ENCODE results near the gene PIPOX.
A peak's percentile ranks its signal among the peaks of the same experiment; 100 is the strongest.

Gene PIPOX

DNA sequence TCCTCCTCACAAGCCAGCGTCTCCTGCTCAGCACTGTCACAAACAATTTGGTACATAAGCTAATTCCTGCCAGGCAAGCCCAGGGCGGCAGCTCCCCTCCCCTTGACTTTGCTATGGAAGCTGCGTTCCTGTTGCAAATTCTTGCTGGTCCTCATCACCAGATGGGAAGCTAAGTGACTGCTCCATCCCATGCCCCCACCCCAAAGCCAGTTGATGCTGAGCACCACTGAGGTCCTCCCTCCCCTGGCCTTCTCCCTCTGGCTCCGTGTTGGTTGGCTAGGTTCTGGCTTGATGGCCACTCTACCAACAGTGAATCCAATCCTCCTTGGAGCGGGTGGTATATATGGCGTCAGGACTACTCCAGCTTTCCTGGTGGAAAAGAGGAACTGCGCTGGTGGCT lies 34.4 kb downstream of the PIPOX start:
- TF ChIP-seq, protein P1, sequence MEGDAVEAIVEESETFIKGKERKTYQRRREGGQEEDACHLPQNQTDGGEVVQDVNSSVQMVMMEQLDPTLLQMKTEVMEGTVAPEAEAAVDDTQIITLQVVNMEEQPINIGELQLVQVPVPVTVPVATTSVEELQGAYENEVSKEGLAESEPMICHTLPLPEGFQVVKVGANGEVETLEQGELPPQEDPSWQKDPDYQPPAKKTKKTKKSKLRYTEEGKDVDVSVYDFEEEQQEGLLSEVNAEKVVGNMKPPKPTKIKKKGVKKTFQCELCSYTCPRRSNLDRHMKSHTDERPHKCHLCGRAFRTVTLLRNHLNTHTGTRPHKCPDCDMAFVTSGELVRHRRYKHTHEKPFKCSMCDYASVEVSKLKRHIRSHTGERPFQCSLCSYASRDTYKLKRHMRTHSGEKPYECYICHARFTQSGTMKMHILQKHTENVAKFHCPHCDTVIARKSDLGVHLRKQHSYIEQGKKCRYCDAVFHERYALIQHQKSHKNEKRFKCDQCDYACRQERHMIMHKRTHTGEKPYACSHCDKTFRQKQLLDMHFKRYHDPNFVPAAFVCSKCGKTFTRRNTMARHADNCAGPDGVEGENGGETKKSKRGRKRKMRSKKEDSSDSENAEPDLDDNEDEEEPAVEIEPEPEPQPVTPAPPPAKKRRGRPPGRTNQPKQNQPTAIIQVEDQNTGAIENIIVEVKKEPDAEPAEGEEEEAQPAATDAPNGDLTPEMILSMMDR (conservative IDR thresholded peaks at IDR 0.05): no peak
- H3K27ac ChIP-seq: no peak overlapping the region

DNA sequence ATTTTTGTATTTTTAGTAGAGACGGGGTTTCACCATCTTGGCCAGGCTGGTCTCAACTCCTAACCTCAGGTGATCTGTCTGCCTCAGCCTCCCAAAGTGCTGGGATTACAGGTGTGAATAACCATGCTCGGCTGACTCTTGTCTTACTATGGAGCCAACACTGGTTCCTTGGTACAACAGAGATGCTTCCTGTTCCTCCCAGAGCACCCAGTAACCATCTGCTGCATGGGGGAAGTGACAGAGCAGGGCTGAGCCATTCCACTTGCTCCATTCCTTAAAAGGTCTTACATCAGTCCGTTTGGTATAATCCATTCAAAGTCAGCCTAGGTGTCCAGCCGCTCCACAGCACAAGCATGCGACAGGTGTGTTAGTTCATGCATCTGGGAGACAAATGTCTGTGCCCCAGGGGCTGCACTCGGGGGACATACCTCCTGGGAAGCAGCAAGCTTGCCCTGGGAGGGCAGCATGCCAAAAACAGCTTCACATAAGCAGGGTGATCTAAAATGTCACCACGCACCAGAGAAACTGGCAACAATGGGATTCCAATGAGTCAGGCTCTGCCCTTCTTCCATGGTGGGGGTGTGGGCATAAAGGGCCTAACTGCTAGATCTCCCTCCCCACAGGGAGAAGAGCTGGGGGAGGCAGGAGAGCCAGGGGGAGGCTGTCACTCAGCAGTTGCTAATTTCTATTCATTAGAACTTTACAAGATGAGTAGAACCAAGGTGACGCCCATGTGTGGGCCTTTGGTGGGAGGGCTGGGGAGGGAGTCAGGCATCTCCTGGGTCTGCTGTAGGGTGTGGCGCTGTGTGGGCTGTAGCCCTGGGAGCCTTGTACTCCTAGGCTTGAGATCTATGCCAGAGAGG lies 35.5 kb downstream of the PIPOX start:
- TF ChIP-seq, protein P1 (conservative IDR thresholded peaks at IDR 0.05): no peak
- H3K27ac ChIP-seq: no peak overlapping the region

DNA sequence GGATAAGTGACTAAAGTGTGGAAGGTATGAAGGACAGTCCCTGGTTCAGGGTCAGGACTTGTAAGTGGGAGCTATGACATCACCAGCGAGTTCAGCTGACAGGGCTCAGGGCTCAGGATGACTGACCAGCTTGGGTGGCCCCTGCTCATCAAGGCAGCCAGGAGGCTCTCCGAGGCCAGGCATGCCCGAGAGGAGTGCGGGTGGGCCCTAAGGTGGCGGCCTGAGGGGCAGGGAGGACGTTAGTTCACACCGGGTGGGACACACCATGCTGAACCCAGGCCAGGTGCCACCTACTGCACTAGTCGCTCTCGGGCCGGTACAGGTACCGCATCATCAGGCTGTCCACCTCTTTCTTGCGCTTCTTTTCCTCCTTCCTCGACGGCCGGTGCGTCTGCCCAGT lies 36.5 kb downstream of the PIPOX start:
- no peak overlapping the region for H3K27ac ChIP-seq
- TF ChIP-seq, protein P1 (conservative IDR thresholded peaks at IDR 0.05): no peak

DNA sequence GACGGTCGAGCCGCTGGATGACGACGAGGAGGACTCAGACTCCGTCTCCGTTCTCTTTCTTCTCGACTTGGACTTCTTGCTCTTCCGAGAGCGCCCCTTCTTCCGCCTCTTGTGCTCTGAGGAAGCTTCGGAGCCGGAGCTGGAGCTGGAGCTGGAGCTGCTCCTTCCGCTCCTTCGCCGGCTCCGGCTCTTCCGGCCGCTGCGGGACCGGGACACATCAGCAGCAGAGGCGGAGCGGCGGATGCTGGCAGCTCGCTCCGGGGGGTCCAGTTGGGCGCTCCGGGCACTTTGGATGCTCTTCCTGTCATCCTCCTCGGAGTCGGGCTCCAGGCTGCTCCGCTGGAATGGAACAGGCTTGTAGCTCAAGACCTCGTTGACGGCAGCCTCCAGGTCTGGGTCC lies 36.9 kb downstream of the PIPOX start:
- TF ChIP-seq, protein P1 (conservative IDR thresholded peaks at IDR 0.05): no peak
- H3K27ac ChIP-seq: no peak overlapping the region

DNA sequence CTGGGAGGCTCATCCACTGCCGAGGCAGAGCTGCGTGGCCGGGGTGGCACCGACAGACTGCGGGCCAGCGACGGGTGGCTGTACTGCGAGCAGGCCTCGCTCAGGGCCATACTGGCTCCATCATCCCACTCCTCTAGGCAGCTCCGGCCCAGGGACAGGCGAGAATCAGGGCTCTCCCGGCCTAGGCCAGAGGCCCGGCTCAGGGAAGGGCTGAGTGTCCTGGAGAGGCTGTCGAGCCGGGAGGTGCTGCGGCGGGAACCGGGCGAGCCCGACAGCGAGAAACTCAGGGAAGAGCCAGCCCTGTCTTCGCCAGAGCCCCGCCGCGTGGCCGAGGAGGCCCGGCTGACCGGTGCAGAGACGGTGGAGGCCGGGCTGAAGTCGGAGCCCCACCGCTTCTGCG lies 37.4 kb downstream of the PIPOX start:
- no peak overlapping the region for H3K27ac ChIP-seq
- TF ChIP-seq, protein P1 (conservative IDR thresholded peaks at IDR 0.05): no peak

DNA sequence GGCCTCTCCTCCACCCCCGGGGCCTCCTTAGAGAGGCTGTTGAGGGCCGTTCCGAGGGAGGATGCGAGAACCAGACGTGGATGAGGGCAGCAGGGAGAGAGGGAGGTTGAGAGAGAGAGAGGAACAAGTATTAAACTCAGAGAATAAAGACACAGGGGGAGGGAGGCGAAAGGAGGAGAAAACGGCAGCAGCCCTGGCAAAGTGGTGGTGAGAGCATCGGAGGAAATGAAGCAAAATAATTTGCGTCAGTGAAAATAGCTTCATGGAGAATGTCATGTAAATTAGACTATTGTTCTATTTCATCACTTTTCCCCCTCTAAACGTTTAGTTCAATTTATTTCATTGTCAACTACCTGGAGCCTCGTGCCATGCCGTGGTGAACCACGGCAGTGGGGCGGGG lies 38.0 kb downstream of the PIPOX start:
- TF ChIP-seq, protein P1 (conservative IDR thresholded peaks at IDR 0.05): no peak
- H3K27ac ChIP-seq: no peak overlapping the region

DNA sequence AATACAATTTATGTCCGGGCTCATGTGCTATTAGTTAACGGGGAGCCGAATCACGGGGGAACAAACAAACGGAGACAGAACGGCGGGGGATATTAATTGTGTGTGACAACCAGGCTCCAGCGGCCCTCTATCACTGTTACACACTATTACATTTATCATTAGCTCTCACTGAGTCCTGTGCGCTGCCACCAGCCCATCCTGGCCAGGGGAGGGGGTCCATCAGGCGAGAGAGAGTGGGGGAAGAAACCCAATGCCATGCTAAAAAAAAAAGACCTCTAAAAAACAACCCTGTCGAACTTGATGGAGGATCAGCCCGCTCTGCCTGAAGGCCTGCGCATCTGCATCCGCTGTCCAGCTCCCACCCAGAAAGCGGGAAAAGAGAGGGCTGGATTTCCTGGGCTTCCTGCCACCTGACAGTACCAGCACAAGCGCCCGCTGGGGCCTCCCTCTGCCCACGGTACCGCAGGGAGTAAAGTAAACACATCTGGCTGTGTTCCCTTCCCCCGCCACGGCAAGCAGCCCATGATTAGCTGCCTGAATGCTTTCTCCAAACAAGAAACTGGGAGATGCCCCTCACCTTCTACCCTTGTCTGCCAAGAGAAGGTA lies 41.7 kb downstream of the PIPOX start:
- TF ChIP-seq, protein P1 (conservative IDR thresholded peaks at IDR 0.05): no peak

More for the DNA sequence above, 41.7 kb downstream of the PIPOX start:
- H3K27ac ChIP-seq: peak overlapping the region; percentile 47
